GM19238 (cell line): ENCODE data around the gene ABCG8.

Experiments
- DNase-seq: peaks from one replicate; pipeline ENCODE4 v3.0.0; 2011; ENCODE audit warnings: low spot score; ENCODE audit not compliant: insufficient read length

ABCG8 gene

DNA sequence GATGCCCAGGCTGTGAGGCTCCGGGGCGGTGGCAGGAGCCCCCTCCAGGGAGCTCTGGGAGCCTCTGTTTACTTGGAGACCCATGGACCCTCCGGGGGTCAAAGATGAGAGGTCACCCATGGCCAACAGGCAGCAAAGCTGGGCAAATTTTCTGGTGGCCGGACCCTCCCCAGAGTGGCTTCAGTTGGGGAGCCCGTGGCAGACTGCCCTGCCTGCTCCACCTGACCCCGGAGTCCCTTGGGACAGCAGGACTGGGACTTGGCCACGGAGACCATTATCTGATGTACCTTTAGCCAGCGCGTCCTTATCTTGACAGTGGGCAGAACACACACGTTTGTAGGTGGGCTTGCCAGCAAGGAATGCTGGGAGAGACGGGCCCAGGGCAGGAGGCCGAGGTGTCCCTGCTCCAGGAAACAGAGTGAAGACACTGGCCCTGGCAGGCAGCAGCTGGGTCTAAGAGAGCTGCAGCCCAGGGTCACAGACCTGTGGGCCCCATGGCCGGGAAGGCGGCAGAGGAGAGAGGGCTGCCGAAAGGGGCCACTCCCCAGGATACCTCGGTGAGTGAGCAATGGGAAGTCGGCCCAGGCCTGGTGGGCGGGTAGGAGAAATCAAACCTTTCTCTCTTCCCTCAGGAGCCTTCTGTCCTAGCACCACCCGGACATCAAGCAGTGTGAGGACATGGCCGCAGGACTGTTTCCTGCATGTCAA is at the start of gene ABCG8, which contains the start of gene ABCG5:
Gene ABCG8, plus strand, starts transcription at position 412 of the 708 bp plus-strand sequence. Its CDS starts 83 bp downstream, at position 495.
Gene ABCG5, minus strand, starts transcription at position 280 of the 708 bp plus-strand sequence. Its CDS starts 160 bp downstream, at position 120.
- no peak for DNase-seq

GRCh38 chr2:43790147-43790546 is 48.6 kb upstream of the ABCG8 start:
- no peak for DNase-seq

- DNase-seq = no peak
Measured at GRCh38 chr2:43791035-43791765, 47.6 kb upstream of the ABCG8 start.

DNA sequence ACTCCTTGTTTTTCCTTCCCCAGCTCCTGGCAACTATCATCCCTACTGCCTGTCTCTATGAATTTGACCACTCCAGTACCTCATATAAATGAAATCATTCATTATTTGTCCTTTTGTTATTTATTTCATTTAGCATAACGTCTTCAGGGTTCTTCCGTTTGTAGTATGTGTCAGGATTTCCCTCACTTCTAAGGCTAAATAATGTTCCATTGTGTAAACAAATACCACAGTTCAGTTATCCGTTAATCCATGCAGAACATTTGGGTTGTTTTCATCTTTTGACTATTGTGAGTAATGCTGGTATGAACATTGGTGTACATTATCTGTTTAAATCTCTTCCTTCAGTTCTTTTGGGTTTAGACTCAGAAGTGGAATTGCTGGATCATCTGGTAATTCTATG is 46.1 kb upstream of the ABCG8 start:
- no peak for DNase-seq

GRCh38 chr2:43794956-43795355 is 43.8 kb upstream of the ABCG8 start:
- DNase-seq = no peak

GRCh38 chr2:43796206-43796605 is 42.6 kb upstream of the ABCG8 start:
- no peak for DNase-seq

GRCh38 chr2:43798300-43798699 is 40.5 kb upstream of the ABCG8 start:
- no peak for DNase-seq

DNA sequence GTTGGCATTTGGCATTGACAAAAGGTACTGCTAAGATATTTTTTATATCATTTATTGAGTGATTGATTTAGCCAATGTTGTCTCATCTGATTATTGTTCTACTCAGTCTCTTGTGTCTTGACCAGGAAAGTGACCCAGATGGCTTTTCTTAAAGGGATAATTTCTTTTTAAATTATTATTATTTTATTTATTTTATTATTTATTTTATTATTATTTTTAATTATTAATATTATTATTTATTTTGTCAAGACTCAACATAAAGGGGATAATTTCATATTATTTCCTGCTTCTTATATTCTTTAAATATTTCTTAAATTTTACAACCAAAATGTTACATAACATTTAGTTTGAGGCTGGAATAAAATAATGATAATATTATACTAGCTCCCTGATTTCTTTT is 37.9 kb upstream of the ABCG8 start:
- DNase-seq = no peak

- DNase-seq = no peak
Measured at GRCh38 chr2:43802135-43802534, 36.6 kb upstream of the ABCG8 start.

GRCh38 chr2:43803113-43803512 is 35.7 kb upstream of the ABCG8 start:
- no peak for DNase-seq

DNA sequence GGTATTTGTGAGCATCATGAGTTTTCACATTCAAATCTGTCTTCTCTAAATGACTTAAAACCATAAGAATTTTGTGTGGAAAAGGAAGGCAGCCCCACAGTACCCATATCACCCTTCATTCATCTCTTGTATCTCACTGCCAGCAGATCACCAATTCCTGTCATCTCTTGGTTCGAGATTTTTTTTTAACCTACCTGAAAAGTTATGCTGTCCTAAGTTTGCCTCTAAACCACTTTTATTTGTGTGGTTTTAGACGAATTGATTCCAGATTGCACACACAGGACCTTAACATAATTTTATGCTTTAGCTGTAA is 32.1 kb upstream of the ABCG8 start:
- no peak for DNase-seq

- no peak for DNase-seq
Measured at GRCh38 chr2:43810452-43810851, 28.3 kb upstream of the ABCG8 start.

DNA sequence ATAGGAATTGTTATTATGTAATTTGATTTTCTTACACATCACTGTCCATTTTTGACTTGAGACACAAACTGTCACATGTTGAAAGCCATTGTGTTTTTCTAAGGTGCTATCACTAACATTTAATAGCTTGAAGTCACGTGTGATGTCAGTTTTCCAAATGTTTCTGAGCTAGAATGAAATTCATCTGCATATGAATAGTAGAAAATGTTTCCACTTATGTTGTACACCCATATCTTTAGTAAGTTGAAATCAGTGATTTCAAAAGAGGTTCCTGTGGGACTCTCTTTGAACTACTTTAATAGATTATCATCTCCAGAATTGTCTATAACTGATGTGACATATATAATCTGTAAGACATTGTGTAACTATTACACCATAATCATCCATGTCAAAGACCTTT is 27.9 kb upstream of the ABCG8 start:
- no peak for DNase-seq

- DNase-seq = no peak
Measured at GRCh38 chr2:43812006-43812405, 26.8 kb upstream of the ABCG8 start.

GRCh38 chr2:43812947-43813346 is 25.8 kb upstream of the ABCG8 start:
- DNase-seq = no peak

DNA sequence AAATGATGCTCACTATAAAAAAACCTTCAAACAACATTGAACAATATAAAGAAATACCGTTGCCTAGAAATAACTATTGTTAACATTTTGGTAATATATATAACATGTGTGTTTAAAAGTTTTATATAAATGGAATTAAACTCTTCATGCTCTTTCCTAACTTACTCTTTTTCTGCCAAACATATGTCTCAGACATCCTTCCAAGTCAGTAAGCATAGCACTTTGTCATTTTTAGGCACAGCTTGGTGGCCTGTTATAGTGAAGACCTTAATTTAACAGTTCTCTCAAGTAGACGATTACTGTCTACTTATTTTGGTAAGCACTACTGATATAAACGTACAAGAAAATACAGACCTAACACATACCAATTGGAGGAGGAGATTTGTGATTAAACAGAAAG is 24.1 kb upstream of the ABCG8 start:
- no peak for DNase-seq

GRCh38 chr2:43818761-43819160 is 20.0 kb upstream of the ABCG8 start:
- no peak for DNase-seq

- no peak for DNase-seq
Measured at GRCh38 chr2:43819491-43820163, 19.1 kb upstream of the ABCG8 start.

GRCh38 chr2:43822839-43823238 is 15.9 kb upstream of the ABCG8 start:
- no peak for DNase-seq

DNA sequence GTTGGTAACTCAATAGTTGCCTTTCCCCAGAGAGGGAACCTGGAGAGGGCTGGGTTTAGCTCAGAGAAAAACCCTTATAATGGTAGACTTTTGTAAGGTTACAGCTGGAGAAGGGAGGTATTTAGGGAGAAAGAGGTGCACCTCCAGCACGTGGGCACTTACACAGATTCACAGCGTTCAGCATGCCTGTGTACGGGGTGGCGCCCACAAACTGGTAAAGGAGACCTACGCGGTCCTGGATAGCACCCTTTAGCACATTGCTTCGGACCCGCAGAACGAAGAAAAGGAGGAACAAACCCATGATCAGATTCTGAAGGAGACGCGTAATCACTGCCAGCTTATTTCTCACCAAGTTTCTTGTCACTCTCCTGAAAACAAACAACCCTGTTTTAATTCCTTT is 15.0 kb upstream of the ABCG8 start:
- DNase-seq = no peak

GRCh38 chr2:43824512-43824911 is 14.3 kb upstream of the ABCG8 start:
- DNase-seq = no peak

DNA sequence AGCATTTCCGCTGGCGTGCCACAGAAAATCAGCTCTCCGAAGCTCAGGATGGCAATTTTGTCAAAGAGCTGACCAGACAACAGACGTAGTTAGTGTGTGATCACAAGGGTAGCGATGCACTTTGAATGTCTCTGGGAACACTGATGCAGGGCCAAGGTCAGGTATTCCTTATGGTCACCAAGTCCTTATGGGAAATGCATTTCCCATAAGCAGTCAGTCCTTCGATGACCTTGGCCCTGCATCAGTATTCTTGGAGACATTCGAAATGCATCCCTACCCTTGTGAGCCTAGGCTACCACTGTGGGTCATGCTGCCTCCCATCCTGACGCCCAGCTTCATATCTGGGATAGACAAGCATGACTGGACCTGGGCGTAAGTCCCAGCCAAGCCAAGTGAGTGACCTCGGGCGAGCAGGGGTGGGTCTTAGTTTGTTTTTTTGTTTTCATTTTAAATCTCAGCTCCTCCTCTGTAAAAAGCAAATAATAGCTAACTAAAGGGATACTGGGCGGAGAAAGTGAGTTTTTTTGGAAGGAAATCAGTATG is 13.7 kb upstream of the ABCG8 start:
- no peak for DNase-seq
